ENCODE measurements around the gene KDM4C. TPM values are rescaled to one million over a fixed set of nuclear protein-coding genes. Genes with fewer than 3 reads are reported as not detected.

Gene KDM4C
- total and polyA plus RNA-seq, 2 of the 8 experiments (the other 6 are each of a cell fraction or from before 2014, with no cell fraction given): 13.0 to 26.1 TPM

- TF ChIP-seq KDM4A (IDR thresholded peaks at IDR 0.05; ENCODE audit: low read depth, low read length, severe bottlenecking): no peak
- TF ChIP-seq BACH1 (IDR thresholded peaks at IDR 0.05; ENCODE audit: low read length): no peak
- TF ChIP-seq HDAC2 (IDR thresholded peaks at IDR 0.05; ENCODE audit: borderline replicate concordance in 1 of 2, low read depth in 2 of 2, low read length in 2 of 2): no peak
Measured at GRCh38 chr9:6765396-6765795, 7.6 kb downstream of the KDM4C start (continued).

Data from H1 (cell line).